T-helper 2 cell treated with Interferon-gamma antibody and Interleukin-4, amounts not matched to agents 5 μg/mL and 100 μg/mL, for 36 hours (primary cell): ENCODE results near the gene LDB3.
"Not testable (repeated sequence)": the region's sequence is repeated elsewhere in the genome, so short reads cannot be mapped to it uniquely, and the experiment has no call there.

Source experiments
- DNase-seq: peaks from one replicate; pipeline ENCODE4 v3.0.0; 2021; ENCODE audit warnings: low spot score
- H3K27ac Mint-ChIP-seq: one replicate; pipeline ENCODE4 v1.8.0; 2021; ENCODE audit warnings: mild to moderate bottlenecking, mixed read lengths
- H3K27me3 Mint-ChIP-seq: one replicate; pipeline ENCODE4 v1.8.0; 2021; ENCODE audit warnings: low read depth, mixed read lengths
- H3K36me3 Mint-ChIP-seq: one replicate; pipeline ENCODE4 v1.8.0; 2021; ENCODE audit warnings: low read depth, mixed read lengths
- H3K4me1 Mint-ChIP-seq: one replicate; pipeline ENCODE4 v1.8.0; 2021; ENCODE audit warnings: low read depth, mixed read lengths
- H3K4me3 Mint-ChIP-seq: one replicate; pipeline ENCODE4 v1.8.0; 2022; ENCODE audit warnings: mild to moderate bottlenecking, moderate library complexity, mixed read lengths
- H3K9me3 Mint-ChIP-seq: one replicate; pipeline ENCODE4 v1.8.0; 2021; ENCODE audit warnings: mixed read lengths

The LDB3 gene

GRCh38 chr10:86668297-86669165, at the start of gene LDB3:
LDB3 (plus strand) TSS chr10:86668511; CDS start chr10:86668692, 181 bp downstream.
- no peak within 1 kb of the TSS for H3K27ac Mint-ChIP-seq
- no peaks in the 10 kb centered on the region for H3K9me3 Mint-ChIP-seq
- no peaks in the 10 kb centered on the region for H3K4me1 Mint-ChIP-seq
- no peak for DNase-seq
- H3K4me3 Mint-ChIP-seq: no peak within 1 kb of the TSS
- H3K27me3 Mint-ChIP-seq: no peaks in the 10 kb centered on the region
- H3K36me3 Mint-ChIP-seq: no peaks in the 10 kb centered on the region

GRCh38 chr10:86628311-86628710, 40.0 kb upstream of the LDB3 start:
- DNase-seq: no peak
- Mint-ChIP-seq H3K36me3 (no peaks in the 10 kb centered on the region), H3K27ac (no peak overlapping the region), H3K4me1 (no peaks in the 10 kb centered on the region), H3K27me3 (peaks cover 38% of the 10 kb centered on the region), H3K4me3 (no peak overlapping the region), H3K9me3 (no peaks in the 10 kb centered on the region)

GRCh38 chr10:86630079-86630478, 38.2 kb upstream of the LDB3 start:
- no peak overlapping the region for H3K4me3 Mint-ChIP-seq
- H3K36me3 Mint-ChIP-seq: no peaks in the 10 kb centered on the region
- no peaks in the 10 kb centered on the region for H3K9me3 Mint-ChIP-seq
- H3K27me3 Mint-ChIP-seq: peaks cover 41% of the 10 kb centered on the region
- no peak for DNase-seq
- no peaks in the 10 kb centered on the region for H3K4me1 Mint-ChIP-seq
- H3K27ac Mint-ChIP-seq: no peak overlapping the region

- peaks cover 3% of the 10 kb centered on the region for H3K4me1 Mint-ChIP-seq
- H3K4me3 Mint-ChIP-seq: no peak overlapping the region
- peaks cover 41% of the 10 kb centered on the region for H3K27me3 Mint-ChIP-seq
- no peaks in the 10 kb centered on the region for H3K9me3 Mint-ChIP-seq
- no peak overlapping the region for H3K27ac Mint-ChIP-seq
- no peaks in the 10 kb centered on the region for H3K36me3 Mint-ChIP-seq
- no peak for DNase-seq
Observed at GRCh38 chr10:86632009-86632800, 36.1 kb upstream of the LDB3 start.

- Mint-ChIP-seq H3K27me3 (peaks cover 45% of the 10 kb centered on the region), H3K27ac (no peak overlapping the region), H3K9me3 (no peaks in the 10 kb centered on the region), H3K36me3 (no peaks in the 10 kb centered on the region), H3K4me3 (no peak overlapping the region), H3K4me1 (peaks cover 3% of the 10 kb centered on the region)
- DNase-seq: no peak
Observed at GRCh38 chr10:86632951-86633350, 35.4 kb upstream of the LDB3 start.

GRCh38 chr10:86635402-86635801, 32.9 kb upstream of the LDB3 start:
- DNase-seq: no peak
- no peaks in the 10 kb centered on the region for H3K36me3 Mint-ChIP-seq
- H3K4me1 Mint-ChIP-seq: peaks cover 3% of the 10 kb centered on the region
- peaks cover 51% of the 10 kb centered on the region for H3K27me3 Mint-ChIP-seq
- no peak overlapping the region for H3K4me3 Mint-ChIP-seq
- H3K9me3 Mint-ChIP-seq: no peaks in the 10 kb centered on the region
- no peak overlapping the region for H3K27ac Mint-ChIP-seq

GRCh38 chr10:86636311-86636710, 32.0 kb upstream of the LDB3 start:
- H3K27ac Mint-ChIP-seq: no peak overlapping the region
- peaks cover 47% of the 10 kb centered on the region for H3K27me3 Mint-ChIP-seq

GRCh38 chr10:86642021-86642420, 26.3 kb upstream of the LDB3 start:
- Mint-ChIP-seq H3K27ac (no peak overlapping the region), H3K4me1 (peaks cover 14% of the 10 kb centered on the region)

More at GRCh38 chr10:86636311-86636710, 32.0 kb upstream of the LDB3 start:
- H3K9me3 Mint-ChIP-seq: peaks cover 1% of the 10 kb centered on the region
- H3K36me3 Mint-ChIP-seq: no peaks in the 10 kb centered on the region
- H3K4me3 Mint-ChIP-seq: no peak overlapping the region
- peaks cover 3% of the 10 kb centered on the region for H3K4me1 Mint-ChIP-seq
- DNase-seq: no peak

GRCh38 chr10:86642499-86642898, 25.8 kb upstream of the LDB3 start:
- no peak for DNase-seq
- H3K27me3 Mint-ChIP-seq: peaks cover 24% of the 10 kb centered on the region
- H3K4me1 Mint-ChIP-seq: peaks cover 14% of the 10 kb centered on the region
- H3K27ac Mint-ChIP-seq: no peak overlapping the region
- peak overlapping the region; percentile 7 for H3K4me3 Mint-ChIP-seq
- H3K9me3 Mint-ChIP-seq: peaks cover 9% of the 10 kb centered on the region
- peaks cover 2% of the 10 kb centered on the region for H3K36me3 Mint-ChIP-seq

More at GRCh38 chr10:86642021-86642420, 26.3 kb upstream of the LDB3 start:
- Mint-ChIP-seq H3K9me3 (peaks cover 9% of the 10 kb centered on the region), H3K27me3 (peaks cover 28% of the 10 kb centered on the region), H3K4me3 (no peak overlapping the region), H3K36me3 (peaks cover 2% of the 10 kb centered on the region)
- DNase-seq: no peak

- no peak overlapping the region for H3K4me3 Mint-ChIP-seq
- peaks cover 14% of the 10 kb centered on the region for H3K27me3 Mint-ChIP-seq
- peaks cover 9% of the 10 kb centered on the region for H3K9me3 Mint-ChIP-seq
- H3K36me3 Mint-ChIP-seq: peaks cover 2% of the 10 kb centered on the region
- DNase-seq: no peak
- no peak overlapping the region for H3K27ac Mint-ChIP-seq
- peaks cover 14% of the 10 kb centered on the region for H3K4me1 Mint-ChIP-seq
Observed at GRCh38 chr10:86644152-86644793, 24.0 kb upstream of the LDB3 start.

- DNase-seq: no peak
- H3K27me3 Mint-ChIP-seq: peaks cover 12% of the 10 kb centered on the region
- H3K27ac Mint-ChIP-seq: peak overlapping the region; percentile 7
- no peak overlapping the region for H3K4me3 Mint-ChIP-seq
- H3K36me3 Mint-ChIP-seq: peaks cover 2% of the 10 kb centered on the region
- peaks cover 9% of the 10 kb centered on the region for H3K9me3 Mint-ChIP-seq
- peaks cover 14% of the 10 kb centered on the region for H3K4me1 Mint-ChIP-seq
Observed at GRCh38 chr10:86644794-86645445, 23.4 kb upstream of the LDB3 start.

- H3K36me3 Mint-ChIP-seq, DNase-seq, H3K9me3 Mint-ChIP-seq, H3K27ac Mint-ChIP-seq, H3K27me3 Mint-ChIP-seq, H3K4me3 Mint-ChIP-seq: not testable (repeated sequence)
- peaks cover 14% of the 10 kb centered on the region for H3K4me1 Mint-ChIP-seq
Observed at GRCh38 chr10:86645621-86646165, 22.6 kb upstream of the LDB3 start.

- H3K36me3 Mint-ChIP-seq: peaks cover 2% of the 10 kb centered on the region
- H3K27me3 Mint-ChIP-seq: peaks cover 5% of the 10 kb centered on the region
Observed at GRCh38 chr10:86646532-86646931, 21.8 kb upstream of the LDB3 start.

More at GRCh38 chr10:86646532-86646931, 21.8 kb upstream of the LDB3 start:
- DNase-seq: no peak
- Mint-ChIP-seq H3K27ac (no peak overlapping the region), H3K4me1 (peaks cover 14% of the 10 kb centered on the region), H3K4me3 (no peak overlapping the region), H3K9me3 (peaks cover 6% of the 10 kb centered on the region)
